ENCODE measurements around the gene DHRS3. TPM values are rescaled to one million over a fixed set of nuclear protein-coding genes. Genes with fewer than 3 reads are reported as not detected.
A peak's percentile ranks its signal among the peaks of the same experiment; 100 is the strongest.

DHRS3 gene
- total RNA-seq, 4 donors from 2014 or later, result 180 to 449 (median 358) TPM

DNA sequence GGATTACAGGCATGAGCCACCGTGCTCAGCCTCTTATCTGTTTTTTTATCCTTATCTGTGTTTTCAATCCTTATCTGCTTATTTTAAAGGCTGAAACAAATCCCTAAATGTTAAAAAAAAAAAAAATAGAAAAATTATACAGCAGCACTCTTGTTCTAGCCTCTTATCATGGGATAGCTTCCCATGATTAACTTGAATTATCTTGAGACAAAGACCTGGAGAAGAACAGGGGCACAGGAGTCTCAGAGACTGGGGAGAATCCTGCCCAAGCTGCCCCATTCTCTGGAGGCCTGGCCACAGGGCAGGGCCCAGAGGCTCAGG is 86.9 kb downstream of the DHRS3 start:
- no peaks in the 10 kb centered on the region for H3K27me3 ChIP-seq
- H3K4me3 ChIP-seq, result no peak overlapping the region
- 74 to 100% methylated on average over 1 of the region's 1 CpG for WGBS, 2 donors
- H3K36me3 ChIP-seq, result no peaks in the 10 kb centered on the region
- peaks cover 0 to 4% (median 0%) of the 10 kb centered on the region in 4 donors for H3K9me3 ChIP-seq
- TF ChIP-seq EP300 (IDR thresholded peaks at IDR 0.05) (no peak), CTCF (IDR thresholded peaks at IDR 0.05) (no peak), POLR2A (IDR thresholded peaks at IDR 0.05) (no peak)
- H3K4me1 ChIP-seq, result peaks cover 0 to 17% (median 11%) of the 10 kb centered on the region in 4 donors
- H3K27ac ChIP-seq, result no peak overlapping the region
- no peak for DNase-seq (ENCODE audit: low spot score in 2 of 2)

- H3K36me3 ChIP-seq, result no peaks in the 10 kb centered on the region
- TF ChIP-seq POLR2A (IDR thresholded peaks at IDR 0.05) (no peak), CTCF (IDR thresholded peaks at IDR 0.05) (no peak), EP300 (IDR thresholded peaks at IDR 0.05) (no peak)
- H3K27ac ChIP-seq, result no peak overlapping the region
- H3K4me3 ChIP-seq, result no peak overlapping the region
- H3K27me3 ChIP-seq, result no peaks in the 10 kb centered on the region
- DNase-seq (ENCODE audit: low spot score in 2 of 2), result no peak
- H3K9me3 ChIP-seq, result no peaks in the 10 kb centered on the region
- H3K4me1 ChIP-seq, result peaks cover 0 to 17% (median 15%) of the 10 kb centered on the region in 4 donors
- 85 to 94% methylated on average over 11 of the region's 11 CpGs for WGBS, 2 donors
Measured at GRCh38 chr1:12530462-12531178, 87.4 kb downstream of the DHRS3 start.

DNA sequence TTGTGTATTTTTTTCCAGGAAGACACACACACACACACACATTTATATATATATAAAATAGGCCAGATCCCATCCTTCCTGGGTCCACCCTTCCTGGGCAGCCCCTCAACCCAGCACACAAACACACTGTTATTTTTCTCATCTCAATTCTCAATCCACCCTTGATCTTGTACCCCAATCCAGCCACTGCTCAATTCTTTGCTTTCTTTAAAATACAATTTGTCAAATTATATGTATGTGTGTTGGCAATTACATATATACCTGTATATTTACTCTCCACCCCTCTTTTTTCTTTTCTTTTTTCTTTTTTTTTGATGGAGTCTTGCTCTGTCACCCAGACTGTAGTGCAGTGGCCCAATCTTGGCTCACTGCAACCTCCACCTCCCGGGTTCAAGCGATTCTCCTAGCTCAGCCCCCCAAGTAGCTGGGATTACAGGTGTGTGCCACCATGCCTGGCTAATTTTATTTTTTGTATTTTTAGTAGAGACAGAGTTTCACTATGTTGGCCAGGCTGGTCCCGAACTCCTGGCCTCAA is 88.3 kb downstream of the DHRS3 start:
- TF ChIP-seq POLR2A (IDR thresholded peaks at IDR 0.05), result no peak
- TF ChIP-seq CTCF (IDR thresholded peaks at IDR 0.05), result no peak
- TF ChIP-seq EP300 (IDR thresholded peaks at IDR 0.05), result no peak
- no peak overlapping the region for H3K27ac ChIP-seq
- no peaks in the 10 kb centered on the region for H3K9me3 ChIP-seq
- 97 to 100% methylated on average over 3 of the region's 3 CpGs for WGBS, 2 donors
- DNase-seq (ENCODE audit: low spot score in 2 of 2), result no peak
- no peak overlapping the region for H3K4me3 ChIP-seq
- peaks cover 0 to 24% (median 18%) of the 10 kb centered on the region in 4 donors for H3K4me1 ChIP-seq
- H3K27me3 ChIP-seq, result no peaks in the 10 kb centered on the region
- H3K36me3 ChIP-seq, result no peaks in the 10 kb centered on the region

GRCh38 chr1:12528021-12528852 is 89.8 kb downstream of the DHRS3 start:
- peaks cover 0 to 24% (median 18%) of the 10 kb centered on the region in 4 donors for H3K4me1 ChIP-seq
- no peaks in the 10 kb centered on the region for H3K9me3 ChIP-seq
- H3K27ac ChIP-seq, result peak overlapping the region in 2 of 4 donors; percentile 57 to 59
- DNase-seq (ENCODE audit: low spot score in 2 of 2), result peak; percentile 80 to 82
- WGBS, 2 donors, result 69 to 72% methylated on average over 22 to 24 of the region's 24 CpGs
- H3K36me3 ChIP-seq, result no peaks in the 10 kb centered on the region
- H3K4me3 ChIP-seq, result no peak overlapping the region
- no peaks in the 10 kb centered on the region for H3K27me3 ChIP-seq
- no peak for TF ChIP-seq POLR2A (IDR thresholded peaks at IDR 0.05)
- peak in 1 of 2 donors; percentile 57 for TF ChIP-seq EP300 (IDR thresholded peaks at IDR 0.05)
- TF ChIP-seq CTCF (IDR thresholded peaks at IDR 0.05), result no peak

- H3K4me1 ChIP-seq, result peaks cover 0 to 24% (median 18%) of the 10 kb centered on the region in 4 donors
- H3K9me3 ChIP-seq, result no peaks in the 10 kb centered on the region
- no peak for DNase-seq (ENCODE audit: low spot score in 2 of 2)
- H3K36me3 ChIP-seq, result no peaks in the 10 kb centered on the region
- WGBS, 2 donors, result 97 to 98% methylated on average over 16 of the region's 16 CpGs
- no peaks in the 10 kb centered on the region for H3K27me3 ChIP-seq
- no peak for TF ChIP-seq CTCF (IDR thresholded peaks at IDR 0.05)
- no peak for TF ChIP-seq POLR2A (IDR thresholded peaks at IDR 0.05)
- no peak for TF ChIP-seq EP300 (IDR thresholded peaks at IDR 0.05)
- no peak overlapping the region for H3K27ac ChIP-seq
- H3K4me3 ChIP-seq, result no peak overlapping the region
Measured at GRCh38 chr1:12527564-12527963, 90.4 kb downstream of the DHRS3 start.
